Thyroid gland (tissue), 4 donors: ENCODE results near the gene PRKCE. TPM values are rescaled to one million over a fixed set of nuclear protein-coding genes. Genes with fewer than 3 reads are reported as not detected.

Experiments
- DNase-seq, 2 donors: peaks; one replicate each; pipeline ENCODE4 v3.0.0-alpha.2; 2019
- H3K27ac ChIP-seq, 3 donors: fragments of 200-600 bp; sonication (generic); 1 replicate in 2 of 3; 2 replicates in 1 of 3; pipeline ENCODE4 v1.5.1; 2016 to 2019; ENCODE audit warnings: mild to moderate bottlenecking in 1 of 3, moderate library complexity in 1 of 3
- H3K27me3 ChIP-seq: fragments of 200-600 bp; sonication (generic); one replicate; pipeline ENCODE4 v1.5.1; 2019
- H3K36me3 ChIP-seq, 2 donors: fragments of 200-600 bp; sonication (generic); one replicate each; pipeline ENCODE4 v1.5.1; 2016 to 2019
- H3K4me1 ChIP-seq, 2 donors: fragments of 200-600 bp; sonication (generic); one replicate each; pipeline ENCODE4 v1.5.1; 2017 to 2019
- H3K4me3 ChIP-seq, 3 donors: fragments of 200-600 bp; sonication (generic); replicated peaks in 1 of 3; 1 replicate in 2 of 3; 2 replicates in 1 of 3; pipeline ENCODE4 v1.5.1; 2016; ENCODE audit warnings: mild to moderate bottlenecking in 1 of 3
- H3K9me3 ChIP-seq: fragments of 200-600 bp; sonication (generic); one replicate; pipeline ENCODE4 v1.5.1; 2017
- POLR2A ChIP-seq, 2 donors: fragments of 450-650 bp; IDR thresholded peaks; one replicate each; pipeline ENCODE4 v1.6.1; 2017; ENCODE audit warnings: antibody characterized with exemption in 2 of 2, mild to moderate bottlenecking in 2 of 2, moderate library complexity in 1 of 2
- WGBS, 2 donors: methylation state at CpG; one replicate each; pipeline ENCODE4 v1.1.5; 2017; 5-methylcytosine and 5-hydroxymethylcytosine counted together
- intact Hi-C: fragments of 100-400 bp; cut with DNase I; formaldehyde crosslinking; loops from one replicate; pipeline ENCODE4 v1.15.1; 2023
- total RNA-seq, 4 donors: library from RNA; depleted of rRNA; stranded (reverse); fragments of >200 nt; gene quantifications; one replicate each; pipeline ENCODE4 v1.2.3, GENCODE V29; 2016
- TF ChIP-seq, protein P1 (sequence below), 6 experiments: fragments of 200-600 bp in 3 of 6; fragments of 450-650 bp in 3 of 6; sonication (generic) in 3 of 6; IDR thresholded peaks; one replicate each; pipeline ENCODE4 v1.5.1; 2016 to 2019; ENCODE audit warnings: antibody characterized with exemption in 6 of 6, mild to moderate bottlenecking in 2 of 6, inconsistent platforms in 1 of 6, moderate library complexity in 1 of 6

The PRKCE gene
- total RNA-seq, 4 donors from 2014 or later: 8.4 to 35.3 (median 15.2) TPM

DNA sequence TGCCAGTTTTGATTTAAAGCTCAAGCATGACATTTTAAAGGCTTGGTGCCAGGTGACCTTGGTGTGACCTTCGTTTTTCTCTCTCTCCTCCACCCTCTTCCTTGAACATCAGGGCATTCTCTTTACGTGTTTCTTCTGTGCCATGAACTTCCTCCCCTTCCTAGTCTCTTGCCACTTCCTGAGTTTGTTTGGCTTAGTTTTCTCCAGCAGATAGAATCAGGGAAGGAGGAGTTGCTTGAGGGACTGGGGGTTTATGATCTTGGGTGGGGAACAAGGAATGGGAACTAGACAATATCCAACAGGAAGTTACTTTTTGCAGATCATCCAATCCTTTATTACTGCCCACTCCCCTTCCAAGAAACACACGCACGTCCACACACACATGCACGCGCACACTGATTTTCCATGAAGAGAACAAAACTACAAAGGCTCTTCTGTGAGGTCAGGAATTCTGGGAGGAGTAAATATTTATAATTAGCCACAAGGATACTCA, 435.1 kb downstream of the PRKCE start:
- DNase-seq: no peak
- H3K27ac ChIP-seq: peak overlapping the region in 1 of 3 donors; percentile 22
- H3K9me3 ChIP-seq: no peaks in the 10 kb centered on the region
- no peaks in the 10 kb centered on the region for H3K36me3 ChIP-seq
- TF ChIP-seq, protein P1, sequence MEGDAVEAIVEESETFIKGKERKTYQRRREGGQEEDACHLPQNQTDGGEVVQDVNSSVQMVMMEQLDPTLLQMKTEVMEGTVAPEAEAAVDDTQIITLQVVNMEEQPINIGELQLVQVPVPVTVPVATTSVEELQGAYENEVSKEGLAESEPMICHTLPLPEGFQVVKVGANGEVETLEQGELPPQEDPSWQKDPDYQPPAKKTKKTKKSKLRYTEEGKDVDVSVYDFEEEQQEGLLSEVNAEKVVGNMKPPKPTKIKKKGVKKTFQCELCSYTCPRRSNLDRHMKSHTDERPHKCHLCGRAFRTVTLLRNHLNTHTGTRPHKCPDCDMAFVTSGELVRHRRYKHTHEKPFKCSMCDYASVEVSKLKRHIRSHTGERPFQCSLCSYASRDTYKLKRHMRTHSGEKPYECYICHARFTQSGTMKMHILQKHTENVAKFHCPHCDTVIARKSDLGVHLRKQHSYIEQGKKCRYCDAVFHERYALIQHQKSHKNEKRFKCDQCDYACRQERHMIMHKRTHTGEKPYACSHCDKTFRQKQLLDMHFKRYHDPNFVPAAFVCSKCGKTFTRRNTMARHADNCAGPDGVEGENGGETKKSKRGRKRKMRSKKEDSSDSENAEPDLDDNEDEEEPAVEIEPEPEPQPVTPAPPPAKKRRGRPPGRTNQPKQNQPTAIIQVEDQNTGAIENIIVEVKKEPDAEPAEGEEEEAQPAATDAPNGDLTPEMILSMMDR (IDR thresholded peaks at IDR 0.05): no peak
- TF ChIP-seq POLR2A (IDR thresholded peaks at IDR 0.05): no peak
- no peak overlapping the region for H3K4me3 ChIP-seq
- no peaks in the 10 kb centered on the region for H3K27me3 ChIP-seq
- intact Hi-C loops: no loop called here
- WGBS, 2 donors: 81 to 82% methylated on average over 6 of the region's 6 CpGs
- H3K4me1 ChIP-seq: peaks cover 11 to 13% of the 10 kb centered on the region in 2 donors

DNA sequence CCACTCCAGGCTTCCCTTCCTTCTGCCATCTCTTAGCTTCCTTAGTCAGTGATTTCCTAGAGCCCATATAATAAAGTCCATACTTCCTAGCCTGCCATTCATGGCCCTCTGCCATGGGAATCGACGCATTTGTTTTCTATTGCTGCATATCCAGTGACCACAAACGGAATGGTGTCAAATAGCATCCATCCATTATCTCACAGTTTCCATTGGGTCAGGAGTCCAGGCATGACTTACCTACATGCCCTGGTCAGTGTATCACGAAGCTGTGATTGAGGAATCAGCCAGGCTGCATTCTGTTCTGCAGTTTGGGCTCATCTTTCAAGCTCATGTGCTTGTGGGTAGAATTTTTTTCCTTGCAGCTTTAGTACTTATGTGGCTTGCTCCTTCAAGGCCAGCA, 436.0 kb downstream of the PRKCE start:
- no peaks in the 10 kb centered on the region for H3K36me3 ChIP-seq
- TF ChIP-seq, protein P1 (IDR thresholded peaks at IDR 0.05): no peak
- TF ChIP-seq POLR2A (IDR thresholded peaks at IDR 0.05): no peak
- intact Hi-C loops: no loop called here
- no peak for DNase-seq
- WGBS, 2 donors: 85 to 88% methylated on average over 4 of the region's 4 CpGs
- H3K4me3 ChIP-seq: no peak overlapping the region
- H3K9me3 ChIP-seq: no peaks in the 10 kb centered on the region
- peaks cover 20 to 22% of the 10 kb centered on the region in 2 donors for H3K4me1 ChIP-seq
- no peaks in the 10 kb centered on the region for H3K27me3 ChIP-seq
- peak overlapping the region in 2 of 3 donors; percentile 5 to 13 for H3K27ac ChIP-seq

DNA sequence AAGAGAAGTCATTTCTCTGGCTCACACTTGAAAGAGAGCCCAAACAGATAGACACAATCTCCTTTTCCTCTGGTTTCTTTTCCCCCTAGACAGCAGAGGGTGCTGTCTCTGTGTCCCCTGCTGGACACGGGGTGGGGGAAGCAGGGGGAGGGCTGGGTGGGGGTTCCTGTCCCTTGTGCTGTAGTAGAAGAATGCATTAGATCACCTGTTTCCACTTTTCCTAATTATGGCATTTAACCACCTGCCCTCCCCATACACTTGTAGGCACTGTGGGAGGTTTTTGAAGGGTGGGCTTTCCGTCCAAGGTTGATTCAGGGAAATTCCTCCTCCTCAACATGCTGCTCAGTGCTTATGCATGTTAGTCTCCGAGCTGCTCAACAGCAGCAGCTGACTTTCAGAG, 439.5 kb downstream of the PRKCE start:
- H3K36me3 ChIP-seq: no peaks in the 10 kb centered on the region
- peak overlapping the region; percentile 35 to 77 (median 67) for H3K27ac ChIP-seq
- DNase-seq: peak; percentile 53 to 68
- no peaks in the 10 kb centered on the region for H3K9me3 ChIP-seq
- intact Hi-C loops: no loop called here
- H3K27me3 ChIP-seq: no peaks in the 10 kb centered on the region
- 13 to 16% methylated on average over 3 of the region's 3 CpGs for WGBS, 2 donors
- H3K4me3 ChIP-seq: no peak overlapping the region
- H3K4me1 ChIP-seq: peaks cover 20 to 29% of the 10 kb centered on the region in 2 donors
- TF ChIP-seq POLR2A (IDR thresholded peaks at IDR 0.05): peak in 1 of 2 donors; percentile 62
- TF ChIP-seq, protein P1 (IDR thresholded peaks at IDR 0.05): peak in 4 of 6 experiments; percentile 11 to 62 (median 46)

DNA sequence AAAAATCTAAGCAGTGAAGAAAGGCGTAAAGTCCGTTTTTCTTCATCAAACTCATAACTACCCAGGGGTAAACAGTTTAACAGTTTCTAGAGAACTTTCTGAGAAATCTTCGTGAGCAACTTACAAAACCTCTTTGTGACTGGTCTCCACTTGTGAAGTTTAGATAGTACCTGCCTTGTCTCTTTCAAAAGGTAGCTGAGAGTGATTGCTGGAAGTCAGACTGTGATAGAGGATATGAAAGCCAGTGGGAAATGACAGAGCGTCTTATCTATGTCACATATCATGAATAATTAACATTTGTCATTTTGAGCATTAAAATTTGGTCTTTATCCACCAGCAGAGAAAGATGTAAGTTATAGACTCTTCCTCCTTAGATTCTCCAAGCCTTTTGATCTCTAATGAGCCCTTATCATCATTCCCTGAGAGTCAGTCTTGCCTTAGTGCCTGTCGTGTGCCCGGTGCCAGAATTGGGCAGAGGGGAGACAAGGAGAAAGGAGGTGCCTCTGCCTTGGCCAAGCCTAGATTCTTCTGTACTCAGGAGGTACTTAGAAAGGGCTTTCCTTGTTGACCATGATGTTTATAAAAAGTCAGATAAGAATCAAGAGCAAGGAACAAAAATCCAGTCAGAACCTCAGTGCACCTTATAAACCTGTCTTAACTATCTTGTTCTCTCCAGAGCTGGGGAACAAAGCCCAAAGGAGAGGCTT, 440.6 kb downstream of the PRKCE start:
- Histone ChIP-seq H3K9me3 (no peaks in the 10 kb centered on the region), H3K27me3 (no peaks in the 10 kb centered on the region), H3K4me1 (peaks cover 20 to 29% of the 10 kb centered on the region in 2 donors), H3K4me3 (no peak overlapping the region), H3K36me3 (no peaks in the 10 kb centered on the region), H3K27ac (peak overlapping the region in 2 of 3 donors; percentile 1 to 77)
- WGBS, 2 donors: 55 to 63% methylated on average over 6 of the region's 6 CpGs
- intact Hi-C loops: no loop called here
- DNase-seq: no peak
- TF ChIP-seq, protein P1 (IDR thresholded peaks at IDR 0.05): no peak
- no peak for TF ChIP-seq POLR2A (IDR thresholded peaks at IDR 0.05)

DNA sequence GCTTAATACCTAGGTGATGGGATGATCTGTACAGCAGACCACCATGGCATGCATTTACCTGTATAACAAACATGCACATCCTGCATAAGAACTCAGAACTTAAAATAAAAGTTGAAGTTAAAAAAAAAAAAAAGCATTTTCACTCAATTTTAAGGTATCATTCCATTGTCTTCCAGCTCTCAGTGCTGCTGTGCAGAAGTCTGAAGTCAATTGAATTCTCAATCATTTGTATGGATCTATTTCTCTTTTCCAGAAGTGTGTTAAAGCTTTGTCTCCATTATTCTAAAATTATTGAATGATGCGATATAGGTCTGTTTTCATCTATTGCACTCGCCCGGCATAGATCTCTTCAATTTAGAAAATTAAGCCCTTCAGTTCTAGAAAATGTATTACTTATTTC, 443.2 kb downstream of the PRKCE start:
- 78 to 82% methylated on average over 3 of the region's 3 CpGs for WGBS, 2 donors
- H3K9me3 ChIP-seq: no peaks in the 10 kb centered on the region
- DNase-seq: no peak
- H3K36me3 ChIP-seq: no peaks in the 10 kb centered on the region
- no peaks in the 10 kb centered on the region for H3K27me3 ChIP-seq
- no peak overlapping the region for H3K27ac ChIP-seq
- intact Hi-C loops: no loop called here
- no peak overlapping the region for H3K4me3 ChIP-seq
- H3K4me1 ChIP-seq: peaks cover 31 to 46% of the 10 kb centered on the region in 2 donors
- no peak for TF ChIP-seq POLR2A (IDR thresholded peaks at IDR 0.05)
- TF ChIP-seq, protein P1 (IDR thresholded peaks at IDR 0.05): no peak
